Stimulated activated CD8-positive, alpha-beta memory T cell treated with anti-CD3 and anti-CD28 coated beads, Interleukin-15, amount 100 ng/mL, for 4 hours (primary cell): ENCODE data around the gene SPATA18.

ENCODE experiments used
- DNase-seq, 2 donors: peaks; one replicate each; pipeline ENCODE4 v3.0.0-alpha.2; 2020; ENCODE audit warnings: low read depth in 2 of 2

Gene SPATA18, protein sequence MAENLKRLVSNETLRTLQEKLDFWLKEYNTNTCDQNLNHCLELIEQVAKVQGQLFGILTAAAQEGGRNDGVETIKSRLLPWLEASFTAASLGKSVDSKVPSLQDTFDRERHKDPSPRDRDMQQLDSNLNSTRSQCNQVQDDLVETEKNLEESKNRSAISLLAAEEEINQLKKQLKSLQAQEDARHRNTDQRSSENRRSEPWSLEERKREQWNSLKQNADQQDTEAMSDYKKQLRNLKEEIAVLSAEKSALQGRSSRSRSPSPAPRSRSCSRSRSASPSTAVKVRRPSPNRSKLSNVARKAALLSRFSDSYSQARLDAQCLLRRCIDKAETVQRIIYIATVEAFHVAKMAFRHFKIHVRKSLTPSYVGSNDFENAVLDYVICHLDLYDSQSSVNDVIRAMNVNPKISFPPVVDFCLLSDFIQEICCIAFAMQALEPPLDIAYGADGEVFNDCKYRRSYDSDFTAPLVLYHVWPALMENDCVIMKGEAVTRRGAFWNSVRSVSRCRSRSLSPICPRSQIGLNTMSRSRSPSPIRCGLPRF

DNA sequence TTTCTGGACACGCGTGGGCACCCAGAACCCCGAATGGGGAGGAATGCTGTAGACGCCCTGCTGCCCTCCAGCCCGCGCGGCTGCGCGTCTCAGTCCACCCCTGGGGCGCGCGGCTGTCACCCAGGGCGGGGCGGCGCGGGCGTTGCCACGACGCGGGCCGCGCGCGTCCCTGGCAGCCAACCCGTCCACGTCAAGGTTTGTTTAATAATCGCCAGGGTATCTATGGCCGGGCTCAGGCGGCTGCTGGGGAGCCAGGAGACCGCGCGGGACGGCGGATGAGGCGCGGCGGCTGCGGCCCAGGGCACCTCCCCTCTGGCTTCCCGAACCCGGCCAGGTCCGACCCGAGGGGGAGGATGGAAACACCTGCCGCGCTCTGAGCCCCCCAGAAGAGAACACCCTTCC lies at the start of gene SPATA18:
TSS of gene SPATA18 (plus strand) at position 92 of the 402 bp plus-strand sequence. CDS start 401 bp downstream, outside the sequence.
- no peak for DNase-seq

DNA sequence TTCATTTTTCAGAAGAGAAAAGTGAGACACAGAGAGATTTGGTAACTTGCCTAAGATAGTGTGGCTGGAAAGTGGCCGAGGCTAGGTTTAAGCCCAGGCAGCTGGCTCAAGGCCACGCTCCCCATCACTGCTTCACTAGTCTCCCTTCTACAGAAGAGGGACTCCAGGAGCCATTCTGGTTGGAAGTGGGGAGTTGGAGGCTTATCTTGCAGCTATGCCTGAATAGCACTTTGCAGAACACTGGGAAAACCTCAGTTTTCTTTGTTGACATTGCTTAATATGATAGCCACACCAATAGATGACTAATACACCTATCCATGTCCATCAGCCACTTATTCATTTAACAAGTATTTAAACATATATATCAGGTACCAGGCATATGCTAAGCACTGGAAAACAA lies 49.5 kb upstream of the SPATA18 start:
- DNase-seq, result no peak

DNA sequence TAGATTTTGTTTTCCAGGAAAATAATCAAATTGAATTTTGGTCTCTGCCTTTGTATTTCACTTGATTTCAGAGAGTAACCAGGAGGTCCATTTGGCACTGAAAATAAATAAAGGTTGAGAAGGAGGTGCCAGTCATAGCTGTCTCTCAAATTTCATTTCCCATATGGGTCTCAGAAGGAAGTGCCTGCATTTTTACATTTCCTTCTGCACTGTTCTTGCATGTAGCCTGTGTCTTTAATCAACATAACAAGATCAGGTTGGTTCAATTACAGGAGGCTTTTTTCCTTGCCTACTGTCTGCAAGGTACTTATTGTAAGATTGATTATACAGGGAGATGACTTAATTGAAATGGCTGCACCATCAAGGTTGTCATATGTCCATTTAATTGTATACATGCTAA lies 46.7 kb upstream of the SPATA18 start:
- DNase-seq, result no peak

DNA sequence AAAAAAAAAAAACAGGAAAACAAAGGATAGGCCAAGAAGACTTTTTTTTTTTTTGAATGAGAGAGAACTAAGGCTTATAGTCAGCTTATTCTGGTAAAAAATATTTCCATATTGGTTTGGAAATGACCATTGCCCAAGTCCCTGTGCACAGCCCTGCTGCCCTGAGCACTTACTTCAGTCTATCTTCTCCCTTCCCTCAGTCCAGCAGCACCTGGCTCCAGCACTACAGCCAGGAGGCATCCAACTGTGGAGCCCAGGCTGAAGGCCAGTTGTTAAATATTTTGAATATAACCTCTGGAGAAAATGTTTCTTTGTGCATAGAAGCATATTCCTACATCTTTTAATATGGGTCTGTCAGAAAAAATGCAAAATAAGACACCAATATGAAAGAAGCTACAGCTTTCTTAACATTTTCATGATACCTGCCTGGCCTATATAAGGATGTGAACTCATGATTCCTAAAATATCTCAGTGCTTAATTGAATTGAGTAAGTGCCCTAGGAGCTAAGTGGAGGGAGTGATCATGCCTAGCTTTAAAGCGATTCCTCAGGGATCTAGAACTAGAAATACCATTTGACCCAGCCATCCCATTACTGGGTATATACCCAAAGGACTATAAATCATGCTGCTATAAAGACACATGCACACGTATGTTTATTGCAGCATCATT lies 45.4 kb upstream of the SPATA18 start:
- no peak for DNase-seq

DNA sequence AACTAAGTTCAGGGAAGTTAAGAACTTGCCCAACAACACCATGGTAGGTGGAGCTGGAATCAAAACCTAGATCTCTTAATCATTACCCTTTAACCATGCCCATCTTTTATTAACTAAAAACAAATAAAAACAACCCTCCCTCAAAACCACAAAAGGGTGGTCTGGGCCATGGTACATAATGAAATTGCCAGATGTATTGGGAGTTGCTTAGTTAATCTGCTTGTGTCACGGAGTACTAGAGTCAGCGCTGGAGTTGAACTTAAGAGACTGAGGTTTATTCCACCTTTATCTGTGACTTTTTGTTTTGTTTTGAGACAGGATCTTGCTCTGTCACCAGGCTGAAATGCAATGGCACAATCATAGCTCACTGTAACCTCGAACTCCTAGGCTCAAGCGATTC lies 44.2 kb upstream of the SPATA18 start:
- DNase-seq, result no peak

DNA sequence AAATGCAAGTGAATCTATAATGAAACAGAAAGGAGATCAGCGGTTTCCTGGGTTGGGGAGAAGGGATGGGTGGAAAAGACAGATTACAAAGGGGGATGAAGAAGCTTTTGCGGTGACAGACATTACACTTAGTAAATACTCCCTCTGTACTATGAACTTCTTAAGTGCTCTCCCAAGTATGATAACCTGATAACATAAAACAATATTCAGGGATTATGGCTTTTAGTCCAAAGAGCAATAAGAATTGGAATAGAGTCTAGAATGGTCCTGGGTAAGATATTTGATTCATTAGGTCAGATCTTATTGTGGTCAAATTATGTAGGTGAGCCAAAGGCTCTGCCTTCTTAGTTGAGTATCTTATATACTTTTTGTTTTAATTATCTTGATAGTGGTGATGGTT lies 40.1 kb upstream of the SPATA18 start:
- no peak for DNase-seq

DNA sequence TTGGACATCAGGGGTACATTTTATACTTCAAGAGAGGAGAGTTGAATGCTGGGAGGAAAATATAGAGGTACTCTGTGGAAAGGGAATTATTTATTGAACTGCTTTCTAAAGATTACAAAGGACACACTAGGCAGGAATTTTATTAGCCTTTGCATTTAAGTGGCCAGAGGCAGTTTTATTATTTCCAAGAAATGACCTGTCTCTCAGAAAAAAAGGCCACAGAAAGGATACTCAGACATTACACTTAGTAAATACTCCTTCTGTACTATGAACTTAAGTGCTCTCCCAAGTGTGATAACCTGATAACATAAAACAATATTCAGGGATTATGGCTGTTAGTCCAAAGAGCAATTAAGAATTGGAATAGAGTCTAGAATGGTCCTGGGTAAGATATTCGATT lies 38.5 kb upstream of the SPATA18 start:
- no peak for DNase-seq

DNA sequence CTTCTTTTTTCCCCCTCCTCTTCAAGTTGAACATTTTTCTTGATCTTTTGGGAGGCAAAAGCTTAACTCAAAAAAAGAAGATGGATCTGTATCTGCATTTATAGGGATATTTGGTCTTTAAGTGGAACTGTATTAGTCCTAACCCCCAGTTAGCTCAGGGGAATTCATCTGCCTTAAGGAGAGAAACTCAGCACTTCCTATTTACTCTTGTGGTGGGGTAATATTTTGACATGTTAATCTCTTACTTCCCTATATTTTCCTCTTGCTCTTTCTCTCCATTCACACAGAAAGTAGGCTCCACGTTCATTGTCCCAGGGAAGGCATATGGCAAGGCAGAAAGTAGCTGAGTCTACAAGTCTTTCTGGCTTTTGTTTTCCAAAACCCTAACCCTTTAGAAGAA lies 36.2 kb upstream of the SPATA18 start:
- no peak for DNase-seq

DNA sequence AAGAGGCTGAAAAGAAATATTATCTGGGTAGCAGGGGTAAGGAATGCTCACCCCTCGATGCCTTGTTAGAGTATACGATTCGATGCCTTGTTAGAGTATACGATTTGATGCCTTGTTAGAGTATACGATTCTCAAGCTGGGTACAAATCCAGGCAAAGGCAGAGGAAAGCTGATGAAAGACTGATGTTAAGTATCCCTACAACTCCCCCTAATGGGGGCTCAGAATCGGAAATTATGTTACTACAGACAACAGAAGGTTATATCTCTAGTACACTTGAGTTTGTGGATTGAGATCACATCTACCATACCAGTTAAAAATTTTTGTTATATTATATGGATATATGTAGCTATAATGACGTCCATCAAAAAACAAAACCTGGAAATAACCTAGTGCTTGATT lies 35.7 kb upstream of the SPATA18 start:
- DNase-seq, result no peak

DNA sequence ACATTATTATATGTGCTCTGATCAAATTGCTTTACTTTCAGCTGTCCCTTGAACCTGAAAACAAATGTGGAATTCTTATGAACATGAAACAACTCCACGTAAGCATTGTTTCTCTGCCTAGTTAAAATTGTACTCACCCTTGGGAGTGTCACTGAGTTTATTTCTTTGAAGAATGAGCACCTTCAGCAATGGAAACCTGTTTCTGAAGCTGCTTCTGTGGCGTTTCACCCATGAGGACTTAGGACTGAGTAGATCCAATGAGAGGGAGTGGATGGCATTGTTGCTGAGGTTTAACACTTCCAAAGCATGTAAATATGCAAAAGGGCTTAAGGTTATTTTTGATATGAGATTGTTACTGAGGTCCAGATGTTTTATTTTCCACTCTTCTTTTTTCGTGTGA lies 34.1 kb upstream of the SPATA18 start:
- no peak for DNase-seq

DNA sequence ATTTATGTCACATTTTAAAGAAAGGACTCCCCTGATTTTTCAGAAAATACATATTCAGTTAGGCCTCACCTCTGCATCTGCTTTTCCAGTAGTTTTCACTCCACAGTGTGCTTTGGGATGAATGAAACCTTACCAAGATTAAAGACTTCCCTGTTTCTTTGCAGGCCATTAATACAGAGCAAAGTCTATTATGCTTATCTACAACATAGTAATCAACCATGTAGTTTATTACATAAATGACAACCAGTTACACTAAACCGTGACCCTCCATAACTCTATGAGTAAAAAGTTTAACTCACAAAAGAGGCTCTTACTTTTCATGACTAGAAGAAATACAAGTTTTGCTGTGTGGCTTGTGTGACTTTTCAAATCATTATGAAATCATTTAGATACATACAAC lies 33.3 kb upstream of the SPATA18 start:
- no peak for DNase-seq

DNA sequence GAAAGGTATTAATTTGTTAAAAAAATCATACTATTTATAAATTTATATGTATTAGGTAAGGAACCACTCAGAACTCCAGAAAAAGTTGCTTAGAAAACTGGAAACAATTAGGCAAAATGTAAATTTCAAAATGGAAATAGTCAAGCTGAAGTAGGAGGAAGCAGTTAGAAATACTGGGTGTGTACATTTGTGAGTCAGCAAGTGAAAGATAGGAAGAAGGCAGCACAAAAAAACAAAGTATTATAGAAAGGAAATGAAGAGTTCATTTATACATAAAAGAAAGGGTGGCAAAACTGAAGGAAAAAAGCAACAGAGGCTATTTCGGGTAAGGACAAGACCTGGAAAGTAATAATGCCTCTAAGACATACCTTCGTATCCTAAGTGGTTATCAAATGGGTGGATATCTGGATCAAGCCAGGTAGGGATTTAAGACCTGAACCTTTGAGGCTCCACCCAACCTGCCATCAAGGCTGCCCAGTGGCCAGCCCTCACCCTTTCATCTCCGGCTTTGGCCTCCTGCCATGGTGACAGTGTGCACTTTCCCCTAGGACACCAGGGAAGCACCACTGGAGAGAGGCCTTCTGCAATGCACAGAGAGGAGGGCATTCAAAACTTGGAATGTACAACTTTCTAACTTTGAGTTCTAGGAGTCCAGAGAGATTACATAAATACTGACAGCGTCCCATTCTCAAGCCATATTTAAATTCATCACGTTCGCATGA lies 31.0 kb upstream of the SPATA18 start, which contains the start of gene LRRC66:
TSS of gene LRRC66 (minus strand) at position 428 of the 722 bp plus-strand sequence. CDS start 2,750 bp downstream, outside the sequence.
- no peak for DNase-seq

DNA sequence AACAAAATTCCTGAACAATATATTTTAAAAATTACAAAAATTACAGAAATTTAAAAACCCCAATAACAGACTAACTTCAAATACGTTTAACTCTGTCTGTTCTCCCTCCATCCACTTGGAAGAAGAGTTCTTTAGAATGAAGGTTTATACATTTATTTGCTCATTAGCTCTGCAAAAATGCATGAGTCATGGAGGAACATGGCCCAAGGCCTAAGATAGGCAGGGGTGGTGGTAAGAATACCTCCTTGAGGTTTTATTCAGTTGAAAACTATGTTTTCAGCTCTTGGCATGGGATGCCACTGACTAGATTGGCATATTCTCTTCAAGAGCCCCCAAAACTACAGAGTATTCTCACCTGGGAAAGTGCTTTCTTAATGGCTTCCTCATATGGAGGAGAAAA lies 22.1 kb upstream of the SPATA18 start:
- DNase-seq, result no peak

DNA sequence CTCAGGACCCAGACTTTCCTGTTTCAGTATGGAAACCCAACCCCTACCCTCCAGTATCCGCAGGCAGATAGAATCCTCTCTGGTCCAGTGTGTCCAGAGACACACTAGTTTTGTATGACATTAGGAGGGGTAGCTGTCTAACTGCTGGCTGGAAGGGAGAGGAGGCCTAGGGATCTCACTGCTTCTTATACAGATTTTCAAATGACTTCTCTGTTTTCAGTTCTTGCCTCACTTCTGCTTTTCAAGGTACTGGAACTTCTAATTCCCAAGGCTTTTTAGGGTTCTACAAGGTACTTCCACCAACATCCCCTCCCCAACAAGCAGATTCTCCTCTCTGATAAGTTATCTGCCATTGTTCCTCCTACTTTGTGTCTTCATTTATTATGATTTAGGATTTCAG lies 19.1 kb upstream of the SPATA18 start:
- no peak for DNase-seq

DNA sequence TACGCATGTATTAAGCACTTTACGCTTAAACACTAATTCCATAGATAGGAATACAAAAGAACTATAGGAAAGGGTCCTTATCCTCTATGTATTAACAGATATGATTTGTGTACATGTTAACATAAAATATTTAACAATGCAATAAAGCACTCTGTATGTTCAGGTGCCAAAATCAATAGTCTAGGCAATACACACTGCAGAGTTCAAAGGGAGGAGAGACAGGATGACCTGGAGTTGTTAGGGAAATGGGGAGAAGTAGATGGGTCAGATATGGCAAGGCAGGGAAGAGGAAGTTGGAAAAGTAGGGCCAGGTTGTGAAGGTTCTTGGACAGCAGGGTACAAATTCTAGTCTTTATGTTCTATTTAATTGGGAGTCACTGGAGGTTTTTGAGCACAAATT lies 15.9 kb upstream of the SPATA18 start:
- no peak for DNase-seq

DNA sequence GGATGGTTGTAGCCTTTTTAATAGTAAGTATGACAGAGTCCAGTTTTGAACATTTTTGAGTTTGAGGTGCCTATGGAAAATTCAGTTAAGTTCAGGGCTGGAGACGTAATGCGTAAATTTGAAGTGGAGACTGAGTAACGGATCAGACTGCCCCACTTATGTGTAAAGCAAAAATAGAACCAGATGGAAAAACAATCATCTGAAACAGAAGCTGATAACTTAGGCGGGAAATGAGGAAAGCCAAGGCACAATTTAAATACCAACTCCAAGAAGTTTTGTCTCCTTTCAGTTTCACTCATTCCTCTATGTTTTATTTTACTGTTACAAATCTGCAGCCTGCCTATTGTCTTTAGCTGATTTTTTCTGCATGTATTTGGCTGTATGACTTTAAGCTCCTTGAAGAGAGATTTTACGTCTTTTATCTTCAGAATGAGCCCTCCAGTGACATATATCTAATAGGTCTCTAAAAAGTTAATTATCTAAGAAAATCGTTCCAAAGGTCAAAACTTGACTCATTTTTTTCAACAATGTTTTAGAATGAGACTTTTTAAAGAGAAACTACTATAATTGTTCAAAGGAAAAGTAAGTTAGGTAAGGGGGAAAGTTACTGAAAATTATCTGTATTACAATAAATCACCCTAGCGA lies 14.1 kb upstream of the SPATA18 start:
- no peak for DNase-seq

DNA sequence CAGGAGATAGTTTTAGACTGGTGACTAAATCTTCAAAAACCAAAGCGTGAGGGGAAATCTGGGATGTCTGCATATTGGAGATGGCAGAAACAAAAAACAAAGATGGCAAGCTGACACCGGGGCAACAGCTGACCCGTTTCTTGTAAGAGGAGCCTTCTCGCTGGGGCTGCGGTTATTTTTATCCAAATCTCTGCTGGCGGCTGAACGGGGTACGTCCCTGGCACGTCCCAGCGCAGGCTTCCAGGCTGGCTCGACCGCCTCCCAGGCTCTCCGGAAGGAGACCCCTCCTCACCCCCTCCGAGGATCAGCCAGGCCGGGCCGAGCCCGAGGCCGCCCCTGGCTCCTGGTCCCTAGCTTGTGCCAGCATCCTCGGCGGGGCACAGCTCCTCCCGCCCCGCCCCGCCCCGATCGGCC lies 13.4 kb upstream of the SPATA18 start:
- no peak for DNase-seq

DNA sequence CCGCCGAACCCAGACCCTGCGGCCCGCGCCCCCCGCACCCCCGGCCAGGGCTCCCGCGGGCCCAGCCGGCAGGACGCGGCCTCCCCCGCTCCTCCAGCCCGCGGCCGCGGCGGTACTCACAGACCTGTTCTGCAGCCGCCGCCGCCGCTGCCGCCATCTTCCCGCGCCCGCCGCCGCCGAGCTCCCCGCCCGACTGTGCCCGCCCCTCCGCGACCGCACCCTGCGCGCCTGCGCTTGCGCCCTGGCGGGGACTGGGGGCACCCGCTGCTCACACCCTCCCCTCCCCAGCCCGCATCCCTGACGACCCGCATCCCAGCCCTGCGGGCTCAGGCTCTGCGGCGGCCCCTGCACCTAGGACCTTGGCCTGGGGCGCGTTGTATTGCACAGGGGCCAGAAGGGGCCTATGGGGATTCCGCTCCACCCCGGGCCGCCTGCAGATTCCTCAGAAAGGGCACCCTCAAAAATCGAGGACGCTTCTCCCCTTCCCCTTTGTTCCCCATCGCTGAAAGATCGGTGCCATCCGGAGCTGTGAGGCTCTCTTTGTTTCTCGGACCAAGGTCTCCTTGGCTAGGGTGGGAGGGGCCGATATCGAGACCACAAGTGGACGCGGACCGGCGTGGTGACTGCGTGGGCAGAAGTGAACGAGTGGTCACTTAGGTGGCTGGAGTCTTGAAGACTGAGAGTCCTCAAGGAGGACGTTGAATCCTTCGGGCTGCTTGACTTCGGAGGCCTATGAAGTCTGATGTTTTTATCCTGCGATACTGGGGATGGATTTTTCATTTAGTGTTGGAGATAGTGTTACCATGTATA lies 12.8 kb upstream of the SPATA18 start, which contains the start of gene SGCB:
TSS of gene SGCB (minus strand) at position 197 of the 810 bp plus-strand sequence. CDS start at position 157, 40 bp downstream.
- DNase-seq, result peak; percentile 38 to 46

DNA sequence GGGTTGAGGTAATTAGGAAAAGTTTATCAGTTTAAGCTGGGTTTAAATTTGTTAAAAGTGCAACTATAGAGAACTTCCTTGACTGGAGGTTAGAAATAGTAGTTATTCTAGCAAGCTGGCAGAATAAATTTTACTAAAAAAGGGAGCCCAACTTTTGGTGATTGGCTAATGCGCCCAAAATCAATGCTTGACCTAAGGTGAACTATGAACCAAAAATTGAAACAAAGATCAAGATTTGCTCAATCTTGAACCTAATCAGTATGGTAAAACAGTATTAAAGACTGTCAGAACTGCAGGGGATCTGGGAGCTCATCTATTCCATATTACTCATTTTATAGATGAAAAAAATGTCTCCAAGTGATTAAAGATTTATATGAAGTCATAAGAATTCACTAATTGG lies 6.1 kb upstream of the SPATA18 start:
- DNase-seq, result no peak

DNA sequence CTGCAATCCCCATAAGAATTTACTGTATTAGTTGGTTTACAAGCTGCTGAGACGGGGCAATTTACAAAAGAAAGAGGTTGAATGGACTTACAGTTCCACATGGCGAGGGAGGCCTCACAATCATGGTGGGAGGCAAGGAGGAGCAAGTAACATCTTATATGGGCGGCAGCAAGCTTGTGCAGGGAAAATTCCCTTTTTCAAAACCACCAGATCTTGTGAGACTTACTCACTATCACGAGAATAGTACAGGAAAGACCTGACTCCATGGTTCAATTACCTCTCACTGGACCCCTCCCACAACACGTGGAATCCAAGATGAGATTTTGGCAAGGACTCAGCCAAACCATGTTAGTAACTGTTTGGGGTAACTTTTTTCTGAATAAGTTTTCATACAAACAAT lies 1.8 kb upstream of the SPATA18 start:
- no peak for DNase-seq
